ENCODE measurements around the gene TIMD4.

The TIMD4 gene

GRCh38 chr5:156892223-156892622 is 70.8 kb downstream of the TIMD4 start:
- no peak for FAIRE-seq
- TF ChIP-seq POLR2AphosphoS5 (IDR thresholded peaks at IDR 0.05; ENCODE audit: low read depth, low read length) (no peak), TAF1 (IDR thresholded peaks at IDR 0.05; ENCODE audit: borderline replicate concordance, low read depth, low read length) (no peak), POLR2A (IDR thresholded peaks at IDR 0.05; ENCODE audit: low read depth, low read length) (no peak)
- DNase-seq (ENCODE audit: insufficient read length), result no peak

GRCh38 chr5:156888520-156888919 is 74.5 kb downstream of the TIMD4 start:
- FAIRE-seq (no peak), DNase-seq (ENCODE audit: insufficient read length) (no peak)
- no peak for TF ChIP-seq POLR2AphosphoS5 (IDR thresholded peaks at IDR 0.05; ENCODE audit: low read depth, low read length)
- no peak for TF ChIP-seq TAF1 (IDR thresholded peaks at IDR 0.05; ENCODE audit: borderline replicate concordance, low read depth, low read length)
- no peak for TF ChIP-seq POLR2A (IDR thresholded peaks at IDR 0.05; ENCODE audit: low read depth, low read length)

- TF ChIP-seq POLR2AphosphoS5 (IDR thresholded peaks at IDR 0.05; ENCODE audit: low read depth, low read length) (no peak), POLR2A (IDR thresholded peaks at IDR 0.05; ENCODE audit: low read depth, low read length) (no peak), TAF1 (IDR thresholded peaks at IDR 0.05; ENCODE audit: borderline replicate concordance, low read depth, low read length) (no peak)
- FAIRE-seq, result no peak
- no peak for DNase-seq (ENCODE audit: insufficient read length)
Observed at GRCh38 chr5:156883316-156883875, 79.6 kb downstream of the TIMD4 start.

- DNase-seq (ENCODE audit: insufficient read length) (no peak), FAIRE-seq (no peak)
- no peak for TF ChIP-seq POLR2A (IDR thresholded peaks at IDR 0.05; ENCODE audit: low read depth, low read length)
- TF ChIP-seq POLR2AphosphoS5 (IDR thresholded peaks at IDR 0.05; ENCODE audit: low read depth, low read length), result no peak
- no peak for TF ChIP-seq TAF1 (IDR thresholded peaks at IDR 0.05; ENCODE audit: borderline replicate concordance, low read depth, low read length)
Observed at GRCh38 chr5:156879665-156880285, 83.3 kb downstream of the TIMD4 start.

- TF ChIP-seq POLR2A (IDR thresholded peaks at IDR 0.05; ENCODE audit: low read depth, low read length) (no peak), POLR2AphosphoS5 (IDR thresholded peaks at IDR 0.05; ENCODE audit: low read depth, low read length) (no peak), TAF1 (IDR thresholded peaks at IDR 0.05; ENCODE audit: borderline replicate concordance, low read depth, low read length) (no peak)
- FAIRE-seq (no peak), DNase-seq (ENCODE audit: insufficient read length) (no peak)
Observed at GRCh38 chr5:156871212-156871611, 91.8 kb downstream of the TIMD4 start.

- DNase-seq (ENCODE audit: insufficient read length) (no peak), FAIRE-seq (no peak)
- TF ChIP-seq POLR2AphosphoS5 (IDR thresholded peaks at IDR 0.05; ENCODE audit: low read depth, low read length), result no peak
Observed at GRCh38 chr5:156870498-156870839, 92.6 kb downstream of the TIMD4 start.

All from GM12892 (cell line).